H1 (cell line): ENCODE results near the gene ZFHX2. TPM values are rescaled to one million over a fixed set of nuclear protein-coding genes. Genes with fewer than 3 reads are reported as not detected.
A peak's percentile ranks its signal among the peaks of the same experiment; 100 is the strongest.

Experiments
- CTCF ChIA-PET: fragments of 300-600 bp; sonication (Branson Sonifier 250); formaldehyde crosslinking; loops from one replicate; lab custom pipeline; 2021; ENCODE audit not compliant: partially characterized antibody; lab: Charles Lee
- POLR2A ChIA-PET: fragments of 300-600 bp; sonication (Branson Sonifier 250); formaldehyde crosslinking; loops from one replicate; lab custom pipeline; 2021; ENCODE audit warnings: inconsistent platforms; ENCODE audit not compliant: partially characterized antibody; lab: Charles Lee
- DNase-seq, 2 experiments: peaks; one replicate each; pipeline versions ENCODE4 v3.0.0 to v3.0.0-alpha.2; 2010 to 2022; ENCODE audit warnings: low spot score in 2 of 2, low read depth in 1 of 2, mixed read lengths in 1 of 2
- FAIRE-seq: peaks from 2 replicates; lab custom pipeline; 2011; peaks lifted over from hg19 to GRCh38; lab: Jason Lieb, UNC
- H2AFZ ChIP-seq: 2 replicates; pipeline ENCODE4 v1.8.1; 2012; ENCODE audit warnings: low read length, inconsistent platforms
- H2AK5ac ChIP-seq: 2 replicates; pipeline ENCODE4 v1.6.1; 2013; ENCODE audit warnings: low read depth, low read length
- H2BK120ac ChIP-seq: replicated peaks from 2 replicates; pipeline ENCODE3; 2013; ENCODE audit warnings: low read depth, low read length, inconsistent platforms
- H2BK12ac ChIP-seq: 2 replicates; pipeline ENCODE4 v1.6.1; 2013; ENCODE audit warnings: low read depth, low read length
- H2BK15ac ChIP-seq: 2 replicates; pipeline ENCODE4 v1.6.1; 2013; ENCODE audit warnings: low read length
- H2BK20ac ChIP-seq: 2 replicates; pipeline ENCODE4 v1.6.1; 2013; ENCODE audit warnings: low read length
- H2BK5ac ChIP-seq: 2 replicates; pipeline ENCODE4 v1.6.1; 2013; ENCODE audit warnings: low read depth, low read length
- H3K14ac ChIP-seq: 2 replicates; pipeline ENCODE4 v1.6.1; 2013; ENCODE audit warnings: inconsistent platforms; ENCODE audit not compliant: insufficient read length
- H3K18ac ChIP-seq: 2 replicates; pipeline ENCODE4 v1.6.1; 2013; ENCODE audit warnings: low read length; ENCODE audit errors: extremely low read depth
- H3K23ac ChIP-seq: 2 replicates; pipeline ENCODE4 v1.6.1; 2013; ENCODE audit warnings: inconsistent platforms; ENCODE audit not compliant: insufficient read length
- H3K23me2 ChIP-seq: 2 replicates; pipeline ENCODE4 v1.6.1; 2013; ENCODE audit warnings: low read depth, low read length
- H3K27ac ChIP-seq: 2 replicates; pipeline ENCODE4 v1.6.1; 2011; ENCODE audit warnings: low read depth, low read length, inconsistent platforms
- H3K27me3 ChIP-seq, 4 experiments: replicated peaks in 1 of 4; 1 replicate in 1 of 4; 2 replicates in 3 of 4; pipeline versions ENCODE4 v1.6.1 to v1.8.1; 2011 to 2013; ENCODE audit warnings: low read length in 3 of 4, mild to moderate bottlenecking in 3 of 4, inconsistent platforms in 2 of 4, mixed read lengths in 2 of 4, moderate library complexity in 1 of 4; ENCODE audit not compliant: control insufficient read depth in 3 of 4, insufficient read depth in 3 of 4; ENCODE audit errors: extremely low read depth in 1 of 4
- H3K36me3 ChIP-seq, 4 experiments: 2 replicates each; pipeline versions ENCODE4 v1.6.1 to v1.8.1; 2011 to 2013; ENCODE audit warnings: mild to moderate bottlenecking in 4 of 4, low read length in 3 of 4, moderate library complexity in 2 of 4, control low read depth in 1 of 4, inconsistent platforms in 1 of 4; ENCODE audit not compliant: insufficient read depth in 4 of 4, control insufficient read depth in 2 of 4
- H3K4ac ChIP-seq: replicated peaks from 2 replicates; pipeline ENCODE3; 2013; ENCODE audit warnings: low read length, low read depth, mixed read lengths, inconsistent platforms; ENCODE audit not compliant: insufficient read length
- H3K4me1 ChIP-seq, 4 experiments: replicated peaks in 1 of 4; 1 replicate in 1 of 4; 2 replicates in 3 of 4; pipeline versions ENCODE4 v1.6.1 to v1.8.1; 2011 to 2013; ENCODE audit warnings: low read length in 3 of 4, inconsistent platforms in 2 of 4, mixed read lengths in 1 of 4; ENCODE audit not compliant: insufficient read depth in 4 of 4, control insufficient read depth in 3 of 4
- H3K4me2 ChIP-seq, 2 experiments: 2 replicates each; pipeline versions ENCODE4 v1.6.1 to v1.8.1; 2011 to 2013; ENCODE audit warnings: low read depth in 2 of 2, low read length in 2 of 2, control low read depth in 1 of 2, inconsistent platforms in 1 of 2, mild to moderate bottlenecking in 1 of 2; ENCODE audit not compliant: insufficient read depth in 1 of 2
- H3K4me3 ChIP-seq, 4 experiments: fragments of 200-600, 300-600 bp in 1 of 4; sonication (generic), shearing (Covaris generic), sonication (Bioruptor Twin) in 1 of 4; 2 replicates each; pipeline versions ENCODE4 v1.5.1 to v1.8.1; 2011 to 2016; ENCODE audit warnings: low read length in 4 of 4, low read depth in 3 of 4, control low read depth in 2 of 4, inconsistent platforms in 2 of 4, mild to moderate bottlenecking in 2 of 4, mixed read lengths in 1 of 4, moderate library complexity in 1 of 4; ENCODE audit not compliant: insufficient read depth in 2 of 4; ENCODE audit errors: extremely low read depth in 1 of 4
- H3K56ac ChIP-seq: replicated peaks from 2 replicates; pipeline ENCODE3; 2013; ENCODE audit warnings: low read depth, mild to moderate bottlenecking, mixed read lengths, low read length, inconsistent platforms; ENCODE audit not compliant: insufficient read length
- H3K79me1 ChIP-seq: 2 replicates; pipeline ENCODE4 v1.6.1; 2013; ENCODE audit warnings: low read depth, low read length, control low read depth
- H3K79me2 ChIP-seq, 2 experiments: 2 replicates each; pipeline versions ENCODE4 v1.6.1 to v1.8.1; 2012 to 2013; ENCODE audit warnings: low read length in 2 of 2, mild to moderate bottlenecking in 2 of 2, inconsistent platforms in 1 of 2; ENCODE audit not compliant: insufficient read depth in 2 of 2, control insufficient read depth in 1 of 2
- H3K9ac ChIP-seq, 4 experiments: replicated peaks in 1 of 4; 1 replicate in 1 of 4; 2 replicates in 3 of 4; pipeline versions ENCODE4 v1.6.1 to v1.8.1; 2011 to 2013; ENCODE audit warnings: low read depth in 3 of 4, low read length in 3 of 4, control low read depth in 2 of 4, mild to moderate bottlenecking in 2 of 4, moderate library complexity in 2 of 4, inconsistent platforms in 1 of 4; ENCODE audit errors: extremely low read depth in 1 of 4
- H3K9me3 ChIP-seq, 2 experiments: 2 replicates each; pipeline versions ENCODE4 v1.6.1 to v1.8.1; 2012 to 2013; ENCODE audit warnings: mild to moderate bottlenecking in 2 of 2, moderate library complexity in 2 of 2, control low read depth in 1 of 2, inconsistent platforms in 1 of 2, low read depth in 1 of 2, low read length in 1 of 2, mixed read lengths in 1 of 2; ENCODE audit not compliant: insufficient read depth in 2 of 2
- H4K20me1 ChIP-seq, 2 experiments: replicated peaks in 1 of 2; 2 replicates each; pipeline versions ENCODE3 to v1.8.1; 2011 to 2013; ENCODE audit warnings: inconsistent platforms in 2 of 2, low read length in 2 of 2, mild to moderate bottlenecking in 1 of 2; ENCODE audit not compliant: insufficient read depth in 2 of 2, control insufficient read depth in 1 of 2
- H4K5ac ChIP-seq: 2 replicates; pipeline ENCODE4 v1.6.1; 2013; ENCODE audit warnings: low read length, low read depth, mixed read lengths, inconsistent platforms; ENCODE audit not compliant: insufficient read length
- H4K8ac ChIP-seq: 2 replicates; pipeline ENCODE4 v1.8.0; 2013; ENCODE audit warnings: mild to moderate bottlenecking, moderate library complexity, low read length, inconsistent platforms; ENCODE audit not compliant: insufficient read depth; ENCODE audit errors: extremely low read depth
- H4K91ac ChIP-seq: replicated peaks from 2 replicates; pipeline ENCODE3; 2013; ENCODE audit warnings: low read length, mixed read lengths, inconsistent platforms; ENCODE audit not compliant: insufficient read length
- EZH2 ChIP-seq: fragments of 200-600 bp; sonication (generic); IDR thresholded peaks from 2 replicates; pipeline ENCODE4 v1.7.1; 2012; ENCODE audit warnings: low read depth, mild to moderate bottlenecking, moderate library complexity, low read length, inconsistent platforms; ENCODE audit not compliant: severe bottlenecking
- MAX ChIP-seq: IDR thresholded peaks from 2 replicates; pipeline ENCODE4 v1.6.1; 2012; ENCODE audit warnings: inconsistent platforms
- WGBS, 2 experiments: shearing (Covaris generic) in 1 of 2; methylation state at CpG; one replicate each; pipeline versions ENCODE4 v1.1.6 to v1.1.7; 2013 to 2015; ENCODE audit warnings: low lambda C conversion rate in 2 of 2, mixed read lengths in 2 of 2, inconsistent platforms in 1 of 2, low coverage in 1 of 2, missing lambda C conversion rate in 1 of 2; ENCODE audit not compliant: insufficient replicate concordance in 2 of 2, insufficient coverage in 1 of 2, insufficient read length in 1 of 2; ENCODE audit errors: extremely low coverage in 1 of 2, missing lambda C conversion rate in 1 of 2; 5-methylcytosine and 5-hydroxymethylcytosine counted together
- polyA plus RNA-seq, 7 experiments: library from polyadenylated mRNA; depleted of rRNA in 3 of 7; stranded (reverse) in 5 of 7; unstranded in 2 of 7; fragments of >200 nt in 5 of 7; fragments of 200-250 nt in 2 of 7; gene quantifications; 1 replicate in 5 of 7; 2 replicates in 1 of 7; 4 replicates in 1 of 7; pipeline versions ENCODE4 v1.2.1 to v1.2.3, GENCODE V29; 2011 to 2013; ENCODE audit warnings: missing spikeins in 2 of 7, mixed read lengths in 2 of 7
- total RNA-seq: library from RNA; stranded (reverse); fragmentation: NEBNext Ultra II Directional; extraction: Animal tissue kit (Norgen Biotek cat#: 25700); gene quantifications from 2 replicates; pipeline ENCODE4 v1.2.1, GENCODE V29; 2021

The ZFHX2 gene
- total and polyA plus RNA-seq, 2 of the 8 experiments (the other 6 are each of a cell fraction or from before 2014, with no cell fraction given), result 2.7 to 27.0 TPM

DNA sequence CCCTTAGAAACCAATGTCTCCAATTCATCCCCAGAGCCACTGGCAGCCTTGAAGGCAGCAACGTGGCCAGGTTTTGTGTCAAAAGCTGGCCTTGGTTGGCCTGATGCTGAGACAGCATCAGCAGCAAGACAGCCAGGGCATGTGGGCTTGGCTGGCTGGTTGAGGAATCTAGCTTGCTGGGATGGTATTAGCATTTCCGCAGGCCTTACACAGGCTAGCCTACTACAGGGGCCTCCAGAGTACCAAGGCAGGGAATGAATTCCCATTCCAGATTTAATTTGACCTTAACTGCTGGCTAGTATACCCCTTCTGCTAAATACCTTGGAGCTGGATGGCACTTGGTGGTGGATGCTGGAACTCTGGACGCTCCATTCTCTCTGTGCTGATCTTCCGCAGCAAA lies 66.2 kb downstream of the ZFHX2 start:
- peak overlapping the region; percentile 24 to 52; a peak in 3 of 4 replicates for H3K4me2 ChIP-seq
- 47% methylated on average over 4 of the region's 4 CpGs; no CpG with 5 or more reads in 1 of the 2 experiments for WGBS, 2 experiments

More for the DNA sequence above, 66.2 kb downstream of the ZFHX2 start:
- Histone ChIP-seq H3K23ac (no peak overlapping the region), H2BK12ac (no peak overlapping the region), H3K36me3 (no peaks in the 10 kb centered on the region), H2AK5ac (no peak overlapping the region), H3K79me2 (no peaks in the 10 kb centered on the region), H4K8ac (no peak overlapping the region; the same call in 1 of the 2 replicates), H3K4me3 (peak overlapping the region in 1 of 4 experiments; percentile 2; a peak in 1 of 8 replicates), H3K18ac (peak overlapping the region; percentile 10; the same call in 1 of the 2 replicates), H4K91ac (peak overlapping the region; percentile 9), H3K9me3 (no peaks in the 10 kb centered on the region), H3K27me3 (peaks cover 0 to 1% (median 0%) of the 10 kb centered on the region in 4 experiments; a peak in 1 of 7 replicates), H2BK20ac (peak overlapping the region; percentile 38; the same call in 1 of the 2 replicates), H3K4ac (no peak overlapping the region), H3K56ac (no peak overlapping the region), H3K27ac (peak overlapping the region; percentile 23; the same call in 1 of the 2 replicates), H3K14ac (no peak overlapping the region), H3K23me2 (peaks cover 1% of the 10 kb centered on the region; the same call in 1 of the 2 replicates), H2BK5ac (peak overlapping the region; percentile 4; the same call in 1 of the 2 replicates), H2AFZ (no peak overlapping the region), H4K20me1 (no peaks in the 10 kb centered on the region), H3K79me1 (no peaks in the 10 kb centered on the region; the same call in 1 of the 2 replicates), H4K5ac (no peak overlapping the region), H3K4me1 (peaks cover 14 to 46% (median 36%) of the 10 kb centered on the region in 4 experiments), H2BK120ac (peak overlapping the region; percentile 39), H3K9ac (no peak overlapping the region), H2BK15ac (no peak overlapping the region; the same call in 1 of the 2 replicates)
- TF ChIP-seq EZH2 (no peak), MAX (peak; percentile 12; the same call in 1 of the 2 replicates)
- DNase-seq (peak in 1 of 2 experiments; percentile 47), FAIRE-seq (no peak)
- POLR2A ChIA-PET, result interaction anchor here (0.9 to 22.8 kb wide), 9 partner anchors 9 to 67 kb away, joined by 3 to 944 read pairs (median 11); partner anchors contain the start of genes AP1G2, THTPA and ZFHX2
- CTCF ChIA-PET, result interaction anchor here (0.9 to 26.8 kb wide), 8 partner anchors 8 to 119 kb away, joined by 3 to 2092 read pairs (median 4); partner anchors contain the start of genes AP1G2, THTPA and ZFHX2
